Left renal pelvis (tissue), 4 donors: ENCODE measurements around the gene PLSCR3. TPM values are rescaled to one million over a fixed set of nuclear protein-coding genes. Genes with fewer than 3 reads are reported as not detected.

ENCODE experiments used
- DNase-seq, 4 donors: peaks; one replicate each; pipeline ENCODE4 v3.0.0-alpha.2; 2013; ENCODE audit warnings: low read depth in 4 of 4, low spot score in 3 of 4
- polyA plus RNA-seq, 4 donors: library from polyadenylated mRNA; unstranded; fragments of 120-200 nt; gene quantifications; one replicate each; pipeline ENCODE4 v1.2.1, GENCODE V29; 2013; ENCODE audit not compliant: insufficient read length in 4 of 4

The PLSCR3 gene
- polyA plus RNA-seq, 4 donors: 30.3 to 48.7 (median 39.6) TPM

DNA sequence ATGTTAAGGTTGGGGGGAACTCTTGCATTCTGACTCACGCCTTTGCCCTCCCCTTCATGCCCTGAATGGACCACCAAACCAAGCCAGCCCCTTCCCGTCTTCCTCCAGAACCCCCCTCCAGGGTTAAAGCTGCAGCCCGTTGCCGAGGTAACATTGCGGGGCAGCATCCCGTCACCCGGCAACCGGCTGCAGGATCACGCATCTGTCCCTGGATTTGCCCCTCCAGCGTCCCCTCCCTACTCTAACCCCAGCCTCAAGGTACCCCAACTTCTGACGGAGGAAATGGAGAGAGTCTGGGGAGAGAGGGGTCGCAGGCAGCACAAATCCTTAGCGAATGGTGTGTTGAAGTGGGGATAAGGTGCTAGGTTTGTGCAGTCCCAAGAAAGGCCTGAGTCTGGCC lies 12.8 kb upstream of the PLSCR3 start:
- no peak for DNase-seq

DNA sequence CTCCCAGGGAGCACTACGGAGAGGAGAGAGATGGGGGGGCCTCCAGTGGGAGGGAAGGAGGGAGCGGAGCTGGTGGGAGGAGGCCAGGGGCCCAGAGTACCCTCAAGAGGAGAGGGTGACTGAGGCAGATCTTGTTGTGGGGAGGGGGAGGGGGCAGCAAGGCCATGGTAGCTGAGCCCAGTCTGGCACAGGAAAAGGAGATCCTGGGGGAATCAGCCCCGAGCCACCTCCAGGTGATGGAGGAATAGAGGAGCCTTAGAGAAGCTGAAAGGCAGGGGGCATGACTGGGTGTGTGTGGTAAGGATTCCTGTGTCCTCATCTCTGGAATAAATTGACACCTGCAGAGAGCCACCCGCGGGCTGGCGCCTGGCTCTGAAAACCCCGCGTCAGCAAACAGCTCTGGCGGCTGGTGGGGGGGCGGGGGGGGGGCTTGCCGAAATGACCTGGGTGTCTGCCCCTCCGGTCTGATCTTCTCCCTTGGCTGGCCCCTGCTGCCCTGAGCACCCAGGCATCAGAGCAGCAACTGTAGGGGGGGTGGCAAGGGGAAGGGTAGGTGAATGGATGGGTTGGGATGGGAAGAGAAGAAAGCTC lies 12.0 kb upstream of the PLSCR3 start:
- DNase-seq: no peak

DNA sequence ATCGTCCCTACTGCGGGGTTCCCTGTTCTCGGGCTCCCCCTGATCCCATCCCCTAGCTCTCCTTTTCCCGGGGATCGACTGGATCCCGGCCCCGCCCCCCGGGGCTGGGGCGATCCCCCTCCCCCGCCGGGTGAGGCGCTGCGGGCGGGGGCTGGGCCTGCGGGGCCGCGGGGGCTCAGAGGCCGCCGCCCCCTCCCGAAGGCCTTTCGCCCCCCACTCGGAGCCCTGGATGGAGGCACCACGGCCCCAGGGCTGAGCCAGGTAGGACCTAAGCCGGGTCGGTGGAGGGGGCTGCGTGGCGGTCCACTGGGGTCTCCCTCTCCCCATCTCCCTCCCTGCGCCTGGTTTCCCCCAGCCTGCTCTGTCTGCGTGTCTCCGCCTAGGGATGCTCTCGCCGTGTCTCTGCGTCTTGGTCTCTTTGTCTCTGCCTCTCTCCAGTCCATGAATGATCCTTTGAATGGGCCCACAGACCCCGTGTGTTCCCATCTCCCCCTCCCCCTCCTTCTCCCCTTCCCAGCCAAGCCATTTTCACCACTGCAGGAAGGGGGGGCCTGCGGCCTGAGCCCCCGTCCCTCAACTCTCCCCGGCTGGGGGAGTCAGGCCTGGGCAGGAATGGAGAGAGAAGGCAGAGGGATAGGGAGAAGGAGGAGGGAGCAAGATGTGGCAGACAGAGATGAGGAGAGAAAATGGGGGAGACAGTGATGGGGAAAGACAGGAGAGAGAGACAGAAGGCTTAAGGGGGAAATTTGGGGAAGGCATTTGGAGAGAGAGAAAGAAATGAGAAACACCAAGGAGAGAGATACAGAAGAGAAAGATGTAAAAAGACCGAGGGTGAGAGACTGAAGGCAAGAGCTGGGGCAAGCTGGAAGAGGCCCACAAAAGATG lies 11.3 kb upstream of the PLSCR3 start:
- no peak for DNase-seq

DNA sequence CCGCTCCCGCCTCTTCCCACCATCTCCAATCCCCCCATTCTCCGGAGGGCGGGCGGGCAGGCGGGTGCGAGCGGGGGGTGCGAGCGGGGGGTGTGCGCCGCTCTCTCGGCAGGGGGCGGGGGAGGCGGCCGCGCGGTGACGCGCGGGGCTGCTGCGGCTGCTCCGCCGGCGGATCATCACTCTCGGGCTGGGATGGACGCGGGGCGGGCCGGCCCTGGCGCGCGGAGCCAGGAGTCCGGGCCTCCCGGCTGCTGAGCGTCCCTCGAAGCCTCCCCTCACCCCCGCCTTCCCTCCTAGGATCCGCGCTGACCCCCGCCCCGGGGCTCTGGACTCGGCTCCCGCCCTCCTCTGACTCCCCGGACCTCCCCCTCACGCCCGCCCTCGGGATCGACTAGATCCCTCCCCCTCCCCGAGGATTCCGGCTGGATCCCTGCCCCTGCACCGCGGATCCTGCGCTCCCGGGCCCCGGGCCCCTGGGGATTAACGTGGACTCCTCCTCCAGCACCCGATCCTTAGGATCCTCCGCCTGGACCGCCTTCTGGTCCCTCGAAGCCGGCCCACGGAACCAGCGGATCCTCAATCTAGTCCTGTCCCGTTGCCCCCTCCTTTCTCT lies 10.5 kb upstream of the PLSCR3 start:
- DNase-seq: peak in 1 of 4 donors; percentile 36

DNA sequence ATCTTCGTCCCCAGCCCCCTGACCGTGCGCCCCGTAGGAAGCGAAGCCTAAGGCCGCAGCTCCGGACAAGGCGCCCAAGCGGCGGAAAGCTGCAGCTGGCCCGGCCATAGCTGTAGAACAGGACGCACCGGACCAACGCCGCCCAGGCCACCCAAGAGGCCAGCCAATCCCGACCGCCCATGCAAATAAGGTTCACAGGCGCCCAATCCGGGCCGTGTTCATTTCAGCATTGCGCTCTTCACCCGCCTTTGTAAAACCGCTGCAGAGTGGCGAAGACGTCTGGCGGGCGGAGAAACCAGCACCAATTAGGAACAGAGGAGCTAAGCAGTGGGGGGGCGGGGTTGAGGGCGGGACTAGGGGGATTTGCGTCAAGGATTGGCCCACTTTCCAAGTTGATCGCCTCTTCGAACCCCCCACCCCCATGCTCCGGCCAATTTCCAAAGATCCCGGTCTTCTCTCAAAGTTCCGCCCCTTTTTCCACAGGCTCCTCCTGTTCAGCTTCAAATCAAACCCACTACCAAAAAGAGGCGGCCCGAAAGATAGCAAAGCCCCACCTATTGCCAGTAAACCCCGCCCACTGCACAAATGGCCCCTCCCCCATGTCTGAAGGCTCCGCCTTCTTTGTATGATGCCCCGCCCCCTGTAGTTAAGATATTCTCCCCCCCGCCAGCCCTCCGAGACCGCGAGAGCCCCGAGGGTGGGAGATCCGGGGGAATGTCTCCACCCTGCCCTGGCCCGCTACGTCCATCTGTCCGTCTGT lies 9.8 kb upstream of the PLSCR3 start, which contains the start of gene TMEM256:
TSS of gene TMEM256 (minus strand) at position 121 of the 760 bp plus-strand sequence. CDS start at position 108, 13 bp downstream.
- DNase-seq: peak; percentile 96 to 99 (median 98)

DNA sequence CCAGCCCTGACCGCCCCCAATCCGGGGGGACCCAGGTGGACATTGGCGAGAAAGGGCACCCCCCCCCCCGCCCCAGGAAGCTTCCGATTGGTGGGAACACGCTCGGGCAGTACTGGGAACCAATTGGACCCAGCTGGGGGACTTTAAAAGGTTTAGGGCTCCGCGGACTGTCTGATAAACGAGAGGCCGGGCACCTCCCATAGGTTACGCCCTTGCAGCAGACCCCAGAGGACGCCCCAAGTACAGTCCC lies 9.3 kb upstream of the PLSCR3 start:
- no peak for DNase-seq

DNA sequence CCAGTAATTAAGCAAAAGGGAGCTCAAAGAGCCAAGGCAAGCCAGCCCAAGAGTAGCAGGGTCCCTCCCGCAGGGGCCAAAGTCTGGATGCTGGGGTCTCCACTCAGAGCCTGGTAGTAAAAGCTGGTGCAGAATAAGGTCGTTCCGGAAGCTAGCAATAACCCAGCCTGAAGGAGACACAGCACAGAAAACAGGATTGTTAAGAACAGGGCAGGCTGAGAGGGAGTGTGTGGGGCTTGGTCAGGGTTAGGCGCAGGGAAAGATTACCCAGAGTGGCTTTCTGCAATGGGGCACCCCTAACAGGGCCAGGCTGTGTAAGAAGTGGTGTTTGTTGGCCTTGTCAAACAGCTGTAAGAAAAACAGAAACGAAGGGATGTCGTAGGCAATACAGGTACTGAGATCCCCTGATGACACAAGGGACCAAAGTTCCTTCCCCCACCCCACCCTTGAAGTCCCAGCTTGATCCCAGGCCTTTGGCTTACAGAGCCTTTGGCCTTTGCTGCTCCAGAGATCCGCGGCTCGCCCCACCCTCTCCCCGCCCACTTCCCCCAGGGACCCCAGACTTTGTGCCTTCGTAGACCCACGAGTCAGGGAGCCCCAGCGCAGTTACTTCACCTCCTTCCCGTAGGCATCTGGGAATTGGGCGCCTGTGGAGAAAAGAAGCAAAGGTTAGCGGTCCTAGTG lies 8.9 kb upstream of the PLSCR3 start:
- no peak for DNase-seq

DNA sequence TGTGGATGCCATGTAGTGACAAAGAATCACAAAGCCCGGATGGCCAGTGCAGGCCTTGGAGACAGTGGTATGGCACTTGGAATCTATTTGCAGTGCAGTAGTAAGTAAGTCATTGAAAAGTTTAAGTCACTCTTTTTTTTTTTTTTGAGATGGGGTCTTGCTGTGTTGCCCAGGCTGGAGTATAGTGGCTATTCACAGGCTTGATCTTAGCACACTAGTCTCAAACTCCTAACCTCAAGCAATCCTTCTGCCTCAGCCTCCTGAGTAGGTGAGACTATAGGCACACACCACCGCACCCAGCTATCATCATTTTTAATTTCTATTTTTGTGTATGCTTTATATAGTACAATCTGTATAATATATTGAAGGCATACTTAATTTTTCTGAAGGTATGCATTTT lies 4.3 kb upstream of the PLSCR3 start:
- no peak for DNase-seq

DNA sequence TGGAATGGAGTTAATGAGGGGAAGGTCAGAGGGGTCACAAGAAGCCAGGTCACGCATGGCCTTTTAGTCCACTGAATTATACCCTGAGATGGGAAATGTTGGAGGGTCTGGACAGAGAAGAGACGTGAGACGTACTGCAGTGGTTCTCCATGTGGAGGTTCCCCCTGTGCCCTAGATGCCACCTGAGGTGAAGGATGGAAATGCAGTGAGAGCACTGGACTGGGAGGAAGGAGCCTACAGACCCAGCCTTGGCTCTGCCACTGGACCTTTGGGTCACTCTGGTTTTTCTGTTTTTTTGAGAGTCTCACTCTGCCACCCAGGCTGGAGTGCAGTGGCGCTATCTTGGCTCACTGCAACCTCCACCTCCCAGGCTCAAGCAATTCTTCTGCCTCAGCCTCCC lies 1.8 kb upstream of the PLSCR3 start:
- DNase-seq: no peak

DNA sequence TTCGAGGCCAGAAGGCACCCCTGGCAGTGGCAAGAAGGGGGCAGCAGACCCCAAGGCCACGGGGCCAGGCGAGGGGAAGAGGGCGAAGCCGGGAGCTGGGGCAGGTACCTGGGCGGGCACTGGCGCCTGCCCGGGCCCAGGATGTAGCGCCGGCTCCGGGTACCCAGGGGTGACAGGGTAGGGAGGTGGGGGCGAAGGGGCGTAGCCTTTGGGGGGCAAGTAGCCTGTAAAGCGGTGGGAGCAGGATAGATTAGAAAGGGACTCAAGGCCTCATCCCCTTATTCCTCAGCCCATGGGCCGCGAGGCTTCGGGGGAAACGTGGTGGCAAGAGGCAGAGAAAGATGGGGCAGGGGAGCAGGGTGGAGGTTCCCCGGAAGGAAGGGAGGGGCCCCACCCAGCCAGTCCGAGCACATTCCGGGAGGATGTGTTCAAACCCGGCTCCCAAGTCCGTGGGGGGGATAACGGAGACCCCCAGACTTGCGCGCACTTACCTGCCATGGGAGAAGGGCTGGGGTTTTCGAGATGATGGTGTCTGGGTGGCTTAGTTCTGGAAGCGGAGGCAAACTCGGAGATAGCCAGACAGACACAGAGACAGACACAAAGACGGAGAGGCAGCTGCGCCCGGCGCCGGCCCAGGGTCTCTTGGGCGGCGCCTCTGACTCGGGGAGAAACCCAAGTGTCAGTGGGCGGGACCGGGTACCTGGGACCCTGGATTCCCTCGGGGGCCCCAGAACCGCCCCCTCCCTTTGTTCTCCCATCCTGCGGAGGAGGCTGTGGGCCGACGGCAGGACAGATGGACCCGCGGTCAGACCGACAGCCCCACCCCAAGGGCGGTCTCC lies 493 bp downstream of the PLSCR3 start:
- DNase-seq: no peak

DNA sequence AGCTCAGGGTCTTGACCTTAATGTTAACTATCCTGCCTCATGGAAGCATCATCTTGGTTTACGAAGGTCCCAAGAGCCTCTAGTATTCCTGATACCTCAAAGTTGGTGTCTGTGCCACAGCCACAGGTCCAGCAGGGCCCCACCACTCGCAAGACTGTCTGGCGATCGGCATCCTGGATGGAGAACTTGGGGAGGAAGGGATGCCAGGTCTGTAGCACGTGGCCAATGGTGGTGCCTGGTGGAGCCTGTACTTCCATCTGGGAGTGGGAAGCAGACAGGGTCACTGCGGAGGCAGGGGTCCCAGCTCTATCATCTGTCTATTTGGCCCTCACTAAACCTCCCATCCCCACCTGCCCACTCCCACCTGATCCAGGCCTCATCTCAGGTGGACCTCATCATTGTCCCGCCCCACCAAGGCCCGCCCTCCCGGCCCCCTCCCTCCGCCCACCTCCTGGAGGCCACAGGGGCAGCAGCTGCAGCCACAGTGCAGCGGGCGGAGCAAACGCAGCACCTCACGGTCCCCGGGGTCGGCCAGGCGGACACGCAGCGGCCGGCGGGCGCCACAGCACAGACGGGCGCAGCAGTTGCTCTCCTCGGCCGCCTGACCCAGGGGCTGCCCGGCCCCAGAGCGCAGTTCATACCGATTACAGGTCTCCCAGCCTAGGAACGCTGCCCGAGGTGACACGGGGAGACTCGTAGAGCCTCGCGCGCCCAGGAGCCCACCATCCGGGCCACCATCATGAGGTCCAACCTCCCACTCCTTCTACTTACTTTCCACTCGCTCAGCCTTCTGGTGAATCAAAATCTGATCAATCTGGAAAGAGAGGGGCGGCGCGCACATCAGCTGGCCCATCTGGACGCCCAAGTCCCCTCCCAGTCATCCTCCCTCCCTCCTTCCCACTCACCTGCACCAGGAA lies 1.4 kb downstream of the PLSCR3 start:
- no peak for DNase-seq

DNA sequence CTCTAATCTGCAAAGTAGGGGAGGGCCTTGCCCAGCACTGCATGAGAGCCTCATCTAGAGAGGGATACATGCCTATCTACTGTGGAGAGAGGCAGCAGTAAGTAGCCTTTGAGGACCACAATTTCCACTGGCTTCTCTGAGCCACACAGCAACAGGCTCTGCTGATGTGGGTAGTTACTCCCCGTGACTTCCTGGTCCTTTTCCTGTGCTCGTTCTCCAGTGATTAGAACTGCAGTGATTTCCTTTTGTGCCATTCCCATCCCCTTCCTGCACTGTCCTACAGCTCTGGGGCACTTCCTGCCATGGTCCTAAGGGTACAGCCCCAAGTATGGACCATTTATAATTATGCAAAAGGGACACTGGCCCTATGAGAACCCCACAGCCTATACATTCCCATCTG lies 3.0 kb downstream of the PLSCR3 start:
- DNase-seq: no peak

DNA sequence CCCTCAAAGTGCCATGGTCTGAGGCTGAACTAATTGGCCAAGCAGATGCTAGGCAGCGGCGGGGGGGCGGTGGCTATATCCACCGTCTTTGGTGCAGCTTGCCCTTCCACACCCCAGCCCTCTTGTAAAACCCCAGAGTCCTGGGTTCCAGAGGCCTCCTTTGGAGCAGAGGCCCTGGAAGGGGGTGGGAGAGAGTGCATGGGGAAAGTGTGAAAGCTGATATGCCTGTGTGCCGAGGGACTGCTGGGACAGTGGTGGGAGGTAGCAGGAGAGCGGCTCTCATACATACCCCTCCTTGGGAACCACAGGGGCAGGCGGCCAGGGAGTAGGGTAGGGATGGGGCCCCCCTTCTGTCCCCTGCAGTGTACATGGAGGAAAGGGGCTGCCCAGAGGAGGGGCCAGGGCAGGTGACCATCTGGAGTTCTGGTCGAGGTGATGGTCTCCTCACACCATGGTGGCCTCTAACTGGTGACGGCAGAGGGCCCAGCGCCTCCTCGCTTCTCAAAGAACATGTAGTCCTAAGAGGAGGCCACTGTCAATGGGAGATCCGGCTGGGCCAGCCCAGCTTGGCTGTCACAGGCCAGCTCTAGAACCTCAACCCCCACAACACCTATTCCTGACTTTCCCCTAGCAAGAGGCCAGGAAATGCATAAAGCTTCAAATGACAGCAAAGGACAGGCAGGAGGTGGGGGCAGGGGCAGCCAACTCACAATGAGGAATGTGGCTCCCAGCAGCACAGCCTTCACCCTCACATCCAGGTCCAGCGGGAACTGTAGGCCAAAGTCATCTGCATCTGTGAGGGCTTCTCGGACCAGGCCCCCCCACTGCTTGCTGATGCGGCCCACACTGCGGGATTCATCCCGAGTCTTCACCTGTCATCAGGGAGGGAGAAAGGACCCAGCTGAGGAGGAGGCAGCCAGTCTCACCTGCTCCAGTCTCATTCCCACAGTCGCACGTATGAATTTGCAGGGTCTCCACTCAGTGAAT lies 4.1 kb downstream of the PLSCR3 start:
- DNase-seq: no peak

DNA sequence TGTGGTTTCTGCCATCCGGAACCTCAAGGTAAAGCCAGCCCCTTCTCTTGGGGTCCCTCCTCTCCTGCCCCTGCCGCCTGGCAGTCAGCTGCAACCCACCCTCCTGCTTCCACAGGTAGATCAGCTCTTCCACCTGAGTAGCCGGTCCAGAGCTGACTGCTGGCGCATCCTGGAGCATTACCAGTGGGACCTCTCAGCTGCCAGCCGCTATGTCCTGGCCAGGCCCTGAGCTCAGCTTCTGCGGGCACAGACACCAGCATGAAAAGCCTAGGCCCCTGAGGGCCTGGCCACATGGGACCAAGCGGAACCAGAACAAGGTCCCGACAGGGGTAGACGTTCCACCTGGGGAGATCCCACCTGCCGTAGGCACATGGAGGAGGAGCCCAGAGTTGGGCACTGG lies 5.5 kb downstream of the PLSCR3 start:
- no peak for DNase-seq

DNA sequence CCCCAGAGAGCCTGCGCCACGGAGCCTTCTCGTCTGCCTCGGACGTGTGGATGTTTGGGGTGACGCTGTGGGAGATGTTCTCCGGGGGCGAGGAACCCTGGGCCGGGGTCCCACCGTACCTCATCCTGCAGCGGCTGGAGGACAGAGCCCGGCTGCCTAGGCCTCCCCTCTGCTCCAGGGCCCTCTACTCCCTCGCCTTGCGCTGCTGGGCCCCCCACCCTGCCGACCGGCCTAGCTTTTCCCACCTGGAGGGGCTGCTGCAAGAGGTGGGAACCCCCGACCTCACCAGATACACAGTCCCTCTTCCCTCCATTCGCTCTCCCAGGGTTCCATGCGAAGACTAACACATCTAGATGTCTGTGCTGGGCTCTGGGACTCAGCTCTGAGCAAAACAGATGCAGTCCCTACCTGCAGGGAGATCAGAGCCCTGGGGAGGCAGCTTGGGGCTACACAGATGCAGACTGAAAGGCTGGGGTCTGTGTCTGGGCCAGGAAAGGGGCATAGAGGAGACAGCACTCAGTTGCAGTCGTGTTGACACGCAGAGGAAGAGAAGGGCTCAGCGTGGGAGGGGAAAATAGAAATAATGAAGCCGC lies 9.7 kb downstream of the PLSCR3 start:
- no peak for DNase-seq

DNA sequence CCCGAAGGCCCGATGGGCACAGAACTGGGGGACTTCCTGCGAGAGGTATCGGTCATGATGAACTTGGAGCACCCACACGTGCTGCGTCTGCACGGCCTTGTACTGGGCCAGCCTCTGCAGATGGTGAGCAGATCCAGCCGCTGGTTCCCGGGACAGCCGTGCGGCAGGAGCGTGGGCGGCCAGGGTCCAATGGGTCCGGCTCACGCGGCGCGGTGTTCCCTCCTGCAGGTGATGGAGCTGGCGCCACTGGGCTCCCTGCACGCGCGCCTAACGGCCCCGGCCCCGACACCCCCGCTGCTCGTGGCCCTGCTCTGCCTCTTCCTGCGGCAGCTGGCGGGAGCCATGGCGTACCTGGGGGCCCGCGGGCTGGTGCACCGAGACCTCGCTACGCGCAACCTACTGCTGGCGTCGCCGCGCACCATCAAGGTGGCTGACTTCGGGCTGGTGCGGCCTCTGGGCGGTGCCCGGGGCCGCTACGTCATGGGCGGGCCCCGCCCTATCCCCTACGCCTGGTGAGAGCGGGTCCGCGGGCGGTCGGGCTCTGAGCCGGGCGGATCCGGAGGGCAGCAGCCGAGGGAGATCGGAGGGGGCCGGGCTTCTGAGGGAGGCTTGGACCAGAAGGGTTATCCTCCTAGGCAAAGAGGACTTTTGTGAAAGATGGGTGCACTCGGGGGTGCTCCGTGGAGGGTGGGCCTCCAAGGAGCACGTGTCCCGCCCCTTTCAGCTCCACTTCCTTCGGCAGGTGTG lies 10.4 kb downstream of the PLSCR3 start:
- DNase-seq: peak in 1 of 4 donors; percentile 52

DNA sequence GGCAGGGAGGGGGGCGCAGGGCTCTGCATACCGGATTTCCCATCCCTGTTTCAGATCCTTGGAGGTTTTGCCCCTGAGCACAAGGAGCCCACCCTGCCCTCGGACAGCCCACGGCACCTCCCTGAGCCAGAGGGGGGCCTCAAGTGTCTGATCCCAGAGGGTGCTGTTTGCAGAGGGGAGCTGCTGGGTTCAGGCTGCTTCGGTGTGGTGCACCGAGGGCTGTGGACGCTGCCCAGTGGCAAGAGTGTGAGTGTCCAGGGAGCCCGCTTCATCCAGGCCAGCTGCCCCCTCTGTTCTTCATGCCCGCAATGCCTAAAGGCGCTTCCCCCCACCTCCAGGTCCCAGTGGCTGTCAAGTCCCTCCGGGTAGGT lies 11.0 kb downstream of the PLSCR3 start:
- no peak for DNase-seq
